ENCODE results near the gene ADD1. TPM values are rescaled to one million over a fixed set of nuclear protein-coding genes. Genes with fewer than 3 reads are reported as not detected.

The ADD1 gene
- total RNA-seq, 2 experiments from 2014 or later, result 153 TPM

DNA sequence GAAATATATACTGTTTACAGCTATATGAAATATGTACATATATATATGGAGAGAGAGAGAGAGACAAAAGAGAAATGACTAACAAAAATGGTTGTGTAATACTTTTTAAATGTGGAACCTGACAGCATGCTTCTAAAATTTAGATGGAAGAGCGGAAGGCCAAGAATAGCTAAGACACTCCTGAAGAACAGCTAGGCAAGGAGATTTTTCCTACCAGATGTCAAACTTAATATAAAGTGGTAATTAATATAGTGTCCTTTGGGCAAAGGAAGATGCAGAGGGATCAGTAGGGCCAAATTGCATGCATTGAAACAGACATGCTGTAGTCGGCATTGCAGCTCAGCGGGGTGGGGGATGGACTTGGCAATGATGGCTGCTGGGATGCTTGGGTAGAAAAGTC, 45.2 kb downstream of the ADD1 start:
- Mint-ChIP-seq H3K36me3 (ENCODE audit: low read depth) (peaks cover 70% of the 10 kb centered on the region), H3K27ac (peak overlapping the region; percentile 52), H3K4me3 (no peak overlapping the region), H3K9me3 (no peaks in the 10 kb centered on the region), H3K27me3 (no peaks in the 10 kb centered on the region), H3K4me1 (ENCODE audit: low read depth) (peaks cover 15% of the 10 kb centered on the region)
- no peaks in the 10 kb centered on the region for H3K9me3 ChIP-seq (ENCODE audit: control insufficient read depth in 1 of 2, insufficient read depth in 1 of 2, low read length in 2 of 2)
- intact Hi-C loops (cut with DNase I, micrococcal nuclease), result no loop called here
- TF ChIP-seq CTCF (IDR thresholded peaks at IDR 0.05), result no peak
- DNase-seq (no peak), ATAC-seq (ENCODE audit: poor library complexity) (no peak)
- H3K4me3 ChIP-seq (ENCODE audit: low read length), result no peak overlapping the region
- ChIA-PET POLR2A (no interaction called here), CTCF (no interaction called here)
- H3K27me3 ChIP-seq (ENCODE audit: control insufficient read depth in 1 of 2, insufficient read depth in 2 of 2, low read length in 2 of 2), result no peaks in the 10 kb centered on the region
- H3K27ac ChIP-seq (ENCODE audit: low read depth in 1 of 2, low read length in 2 of 2), result no peak overlapping the region
- H3K4me1 ChIP-seq (ENCODE audit: insufficient read depth, low read length), result no peaks in the 10 kb centered on the region
- peaks cover 62% of the 10 kb centered on the region for H3K36me3 ChIP-seq (ENCODE audit: insufficient read depth, low read length)

DNA sequence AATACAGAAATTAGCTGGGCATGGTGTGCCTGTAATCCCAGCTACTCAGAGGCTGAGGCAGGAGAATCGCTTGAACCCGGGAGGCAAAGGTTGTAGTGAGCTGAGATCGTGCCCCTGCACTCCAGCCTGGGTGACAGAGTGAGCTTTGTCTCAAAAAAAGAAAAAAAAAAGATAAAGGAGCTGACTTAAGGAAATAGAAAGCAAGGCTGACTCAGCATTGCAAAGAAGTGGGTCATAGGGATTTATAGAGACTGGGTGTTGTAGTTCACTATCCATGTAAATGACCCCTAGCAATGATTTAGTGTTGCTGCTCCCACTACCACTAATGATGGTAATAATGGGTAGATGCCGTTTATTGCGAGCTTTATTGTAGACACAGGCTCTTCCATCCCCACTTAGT, 47.6 kb downstream of the ADD1 start:
- ATAC-seq (ENCODE audit: poor library complexity), result no peak
- Histone ChIP-seq H3K36me3 (ENCODE audit: insufficient read depth, low read length) (peaks cover 58% of the 10 kb centered on the region), H3K4me3 (ENCODE audit: low read length) (no peak overlapping the region), H3K27ac (ENCODE audit: low read depth in 1 of 2, low read length in 2 of 2) (no peak overlapping the region), H3K27me3 (ENCODE audit: control insufficient read depth in 1 of 2, insufficient read depth in 2 of 2, low read length in 2 of 2) (no peaks in the 10 kb centered on the region), H3K9me3 (ENCODE audit: control insufficient read depth in 1 of 2, insufficient read depth in 1 of 2, low read length in 2 of 2) (no peaks in the 10 kb centered on the region), H3K4me1 (ENCODE audit: insufficient read depth, low read length) (no peaks in the 10 kb centered on the region)
- Mint-ChIP-seq H3K27me3 (no peaks in the 10 kb centered on the region), H3K9me3 (no peaks in the 10 kb centered on the region), H3K36me3 (ENCODE audit: low read depth) (peaks cover 67% of the 10 kb centered on the region), H3K27ac (peak overlapping the region; percentile 29), H3K4me1 (ENCODE audit: low read depth) (peaks cover 5% of the 10 kb centered on the region), H3K4me3 (no peak overlapping the region)
- ChIA-PET CTCF (no interaction called here), POLR2A (interaction anchor here (1.7 kb wide), 1 partner anchor 12 kb away, joined by 5 read pairs; no protein-coding TSS in a partner anchor)
- intact Hi-C loops (cut with DNase I, micrococcal nuclease), result no loop called here
- TF ChIP-seq CTCF (IDR thresholded peaks at IDR 0.05), result no peak
- no peak for DNase-seq

DNA sequence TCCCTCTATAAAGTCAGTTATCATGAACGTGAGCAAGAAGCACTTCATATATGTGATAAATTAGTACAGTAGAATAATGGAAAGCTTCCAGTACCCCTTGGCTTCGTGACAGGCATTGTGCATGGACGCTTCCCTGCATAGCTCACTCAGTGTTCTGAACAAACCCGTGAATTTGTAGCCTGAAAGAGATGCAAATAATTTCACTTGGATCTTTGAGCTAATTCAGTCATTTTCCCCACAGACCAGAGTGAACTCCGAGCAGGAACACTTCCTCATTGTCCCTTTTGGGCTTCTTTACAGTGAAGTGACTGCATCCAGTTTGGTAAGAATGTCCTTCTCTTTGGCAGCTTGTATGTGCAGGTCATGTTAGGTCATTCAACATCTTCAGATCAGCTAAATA, 50.1 kb downstream of the ADD1 start:
- no peaks in the 10 kb centered on the region for H3K27me3 ChIP-seq (ENCODE audit: control insufficient read depth in 1 of 2, insufficient read depth in 2 of 2, low read length in 2 of 2)

More for the DNA sequence above, 50.1 kb downstream of the ADD1 start:
- H3K9me3 ChIP-seq (ENCODE audit: control insufficient read depth in 1 of 2, insufficient read depth in 1 of 2, low read length in 2 of 2), result no peaks in the 10 kb centered on the region
- H3K27me3 Mint-ChIP-seq, result no peaks in the 10 kb centered on the region
- no peaks in the 10 kb centered on the region for H3K9me3 Mint-ChIP-seq
- POLR2A ChIA-PET, result no interaction called here
- H3K36me3 Mint-ChIP-seq (ENCODE audit: low read depth), result peaks cover 69% of the 10 kb centered on the region
- H3K36me3 ChIP-seq (ENCODE audit: insufficient read depth, low read length), result peaks cover 56% of the 10 kb centered on the region
- intact Hi-C loops (cut with DNase I, micrococcal nuclease), result no loop called here
- TF ChIP-seq CTCF (IDR thresholded peaks at IDR 0.05), result no peak
- DNase-seq (no peak), ATAC-seq (ENCODE audit: poor library complexity) (no peak)
- peak overlapping the region; percentile 33 for H3K27ac Mint-ChIP-seq
- no peaks in the 10 kb centered on the region for H3K4me1 Mint-ChIP-seq (ENCODE audit: low read depth)
- H3K4me3 Mint-ChIP-seq, result no peak overlapping the region
- CTCF ChIA-PET, result interaction anchor here (0.8 kb wide), 1 partner anchor 130 kb away, joined by 3 read pairs; no protein-coding TSS in a partner anchor
- H3K27ac ChIP-seq (ENCODE audit: low read depth in 1 of 2, low read length in 2 of 2), result no peak overlapping the region
- no peak overlapping the region for H3K4me3 ChIP-seq (ENCODE audit: low read length)
- H3K4me1 ChIP-seq (ENCODE audit: insufficient read depth, low read length), result no peaks in the 10 kb centered on the region

All from CD4-positive, alpha-beta T cell (primary cell).